ENCODE results near the gene SERF2. TPM values are rescaled to one million over a fixed set of nuclear protein-coding genes. Genes with fewer than 3 reads are reported as not detected.

Gene SERF2
- total and polyA plus RNA-seq, 10 of the 15 experiments (the other 5 are each of a cell fraction or from before 2014, with no cell fraction given) = 464 to 4,159 (median 1,014) TPM

GRCh38 chr15:43800286-43801141, 8.4 kb downstream of the SERF2 start, which contains the start of gene HYPK (continued):
- TF ChIP-seq PKNOX1 (IDR thresholded peaks at IDR 0.05) (peak; percentile 62; the same call in 1 of the 2 replicates), BHLHE40 (IDR thresholded peaks at IDR 0.05; ENCODE audit: borderline replicate concordance in 1 of 2, low read depth in 2 of 2, low read length in 1 of 2) (no peak), SPI1 (IDR thresholded peaks at IDR 0.05; ENCODE audit: borderline replicate concordance, insufficient read depth, low read depth, low read length) (peak; percentile 35; the same call in 1 of the 2 replicates), ATF7 (IDR thresholded peaks at IDR 0.05; ENCODE audit: low read depth) (peak; percentile 40; the same call in 1 of the 2 replicates), ZBED1 (IDR thresholded peaks at IDR 0.05; ENCODE audit: borderline replicate concordance) (peak; percentile 67; the same call in 1 of the 2 replicates), EGR1 (IDR thresholded peaks at IDR 0.05; ENCODE audit: borderline replicate concordance in 1 of 2, low read depth in 2 of 2, low read length in 2 of 2) (no peak), EZH2 (IDR thresholded peaks at IDR 0.05; ENCODE audit: borderline replicate concordance, control insufficient read depth, low read depth, low read length) (no peak), BMI1 (IDR thresholded peaks at IDR 0.05; ENCODE audit: borderline replicate concordance) (no peak), TAF1 (IDR thresholded peaks at IDR 0.05; ENCODE audit: borderline replicate concordance, low read depth, low read length) (peak; percentile 88), KLF5 (IDR thresholded peaks at IDR 0.05; ENCODE audit: partially characterized antibody) (peak; percentile 42), CHD4 (IDR thresholded peaks at IDR 0.05) (no peak), KAT2A (conservative IDR thresholded peaks at IDR 0.05; ENCODE audit: control insufficient read depth, low read depth, low read length) (no peak), WRNIP1 (IDR thresholded peaks at IDR 0.05; ENCODE audit: borderline replicate concordance, low read depth, low read length) (0 out of 2 replicates have a peak, but pooled peaks have one; percentile 39), HDAC2 (IDR thresholded peaks at IDR 0.05) (no peak), SREBF2 (IDR thresholded peaks at IDR 0.05; ENCODE audit: low read length) (0 out of 2 replicates have a peak, but pooled peaks have one; percentile 18), IKZF1 (conservative IDR thresholded peaks at IDR 0.05) (peak; percentile 31), ZZZ3 (IDR thresholded peaks at IDR 0.05; ENCODE audit: control insufficient read depth, insufficient read length, low read depth) (no peak), RELB (IDR thresholded peaks at IDR 0.05; ENCODE audit: low read depth) (peak; percentile 85), USF2 (IDR thresholded peaks at IDR 0.05; ENCODE audit: borderline replicate concordance, low read depth, low read length) (no peak), ATF3 (IDR thresholded peaks at IDR 0.05; ENCODE audit: borderline replicate concordance, extremely low read depth, low read depth, low read length) (no peak), BCL11A (IDR thresholded peaks at IDR 0.05; ENCODE audit: low read depth, low read length) (no peak), ZSCAN29 (IDR thresholded peaks at IDR 0.05) (no peak), GABPA (IDR thresholded peaks at IDR 0.05; ENCODE audit: low read depth) (peak; percentile 85), STAT3 (IDR thresholded peaks at IDR 0.05; ENCODE audit: low read depth, low read length) (no peak), MXI1 (IDR thresholded peaks at IDR 0.05; ENCODE audit: low read depth, low read length) (peak; percentile 87), CEBPB (IDR thresholded peaks at IDR 0.05; ENCODE audit: borderline replicate concordance in 1 of 2, low read depth in 2 of 2, low read length in 2 of 2) (no peak)
